AG08396 (cell line): Measurements from ENCODE around the gene KLF1.
"Not testable (repeated sequence)": the region's sequence is repeated elsewhere in the genome, so short reads cannot be mapped to it uniquely, and the experiment has no call there.

ENCODE experiments used
- DNase-seq: peaks from one replicate; pipeline ENCODE4 v3.0.0; 2012; ENCODE audit warnings: low spot score, mixed read lengths

KLF1 gene

DNA sequence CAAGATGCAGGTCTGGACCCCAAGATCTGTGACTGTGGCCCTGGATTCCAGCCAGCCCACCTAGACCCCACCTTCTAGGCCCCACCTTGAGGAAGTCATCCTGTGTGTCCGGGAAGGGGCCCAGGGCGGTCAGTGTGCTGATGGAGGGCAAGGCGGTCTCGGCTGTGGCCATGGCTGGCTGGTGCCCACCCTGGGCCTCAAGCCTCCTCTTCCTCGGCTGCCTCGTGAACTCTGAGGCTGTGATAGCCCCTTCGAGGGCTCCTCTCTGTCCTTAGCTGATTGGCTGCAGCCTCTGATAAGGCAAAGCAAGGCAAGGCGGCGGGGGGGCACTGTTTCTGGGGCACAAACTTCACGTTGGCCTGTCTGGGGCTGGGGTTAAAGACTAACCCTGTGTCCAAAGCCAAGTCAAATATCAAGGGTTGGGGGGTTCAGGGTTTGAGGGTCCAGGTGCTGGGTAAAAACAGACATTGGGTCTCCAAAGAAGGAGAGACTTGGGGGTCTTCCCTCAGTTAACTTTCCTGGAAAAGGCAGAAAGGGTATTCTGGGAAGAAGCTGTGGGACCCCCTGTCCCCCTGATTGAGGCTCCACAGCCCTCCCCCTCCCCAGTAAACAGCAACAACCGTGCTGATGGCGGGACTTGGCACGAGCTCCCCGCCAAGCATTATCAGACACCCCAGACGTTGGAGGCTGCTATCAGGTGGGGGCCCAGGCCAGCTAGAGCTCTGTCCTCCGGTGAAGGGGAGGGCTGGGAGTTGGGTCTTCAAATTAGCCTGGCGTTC, at the start of gene KLF1:
Gene KLF1 (minus strand): TSS at position 233 of the 779 bp plus-strand sequence. CDS start 61 bp downstream, at position 172.
- DNase-seq, result no peak

DNA sequence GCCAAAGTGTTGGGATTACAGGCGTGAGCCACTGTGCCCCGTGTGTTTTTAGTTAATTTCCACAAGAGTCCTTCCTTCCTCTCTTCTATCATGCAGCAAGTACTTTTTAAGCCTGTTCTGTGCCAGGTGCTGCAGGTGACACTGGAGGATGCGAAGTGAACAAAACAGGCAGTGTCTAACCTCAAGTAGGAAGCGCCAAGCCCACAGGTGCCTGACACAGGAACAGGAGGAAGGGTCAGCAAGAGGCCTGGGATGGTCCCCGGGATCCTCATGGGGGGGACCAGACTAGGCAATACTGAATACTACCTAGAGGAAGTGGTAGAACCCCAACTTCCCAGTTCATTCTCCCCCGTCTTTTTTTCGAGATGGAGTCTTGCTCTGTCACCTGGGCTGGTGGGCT, 49.6 kb upstream of the KLF1 start:
- DNase-seq, result no peak

DNA sequence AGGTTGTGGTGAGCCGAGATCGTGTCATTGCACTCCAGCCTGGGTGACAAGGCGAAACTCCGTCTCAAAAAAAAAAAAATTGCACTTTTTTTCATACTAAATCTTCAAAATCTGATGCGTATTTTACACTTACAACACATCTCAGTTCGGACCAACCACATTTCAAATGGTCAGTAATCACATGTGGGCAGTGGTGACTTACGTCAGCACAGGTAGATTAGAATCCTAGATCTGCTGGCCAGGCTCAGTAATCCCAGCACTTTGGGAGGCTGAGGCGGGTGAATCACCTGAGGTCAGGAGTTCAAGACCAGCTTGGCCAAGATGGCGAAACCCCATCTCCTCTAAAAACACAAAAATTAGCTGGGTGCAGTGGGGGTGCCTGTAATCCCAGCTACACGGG, 48.1 kb upstream of the KLF1 start:
- DNase-seq, result no peak

DNA sequence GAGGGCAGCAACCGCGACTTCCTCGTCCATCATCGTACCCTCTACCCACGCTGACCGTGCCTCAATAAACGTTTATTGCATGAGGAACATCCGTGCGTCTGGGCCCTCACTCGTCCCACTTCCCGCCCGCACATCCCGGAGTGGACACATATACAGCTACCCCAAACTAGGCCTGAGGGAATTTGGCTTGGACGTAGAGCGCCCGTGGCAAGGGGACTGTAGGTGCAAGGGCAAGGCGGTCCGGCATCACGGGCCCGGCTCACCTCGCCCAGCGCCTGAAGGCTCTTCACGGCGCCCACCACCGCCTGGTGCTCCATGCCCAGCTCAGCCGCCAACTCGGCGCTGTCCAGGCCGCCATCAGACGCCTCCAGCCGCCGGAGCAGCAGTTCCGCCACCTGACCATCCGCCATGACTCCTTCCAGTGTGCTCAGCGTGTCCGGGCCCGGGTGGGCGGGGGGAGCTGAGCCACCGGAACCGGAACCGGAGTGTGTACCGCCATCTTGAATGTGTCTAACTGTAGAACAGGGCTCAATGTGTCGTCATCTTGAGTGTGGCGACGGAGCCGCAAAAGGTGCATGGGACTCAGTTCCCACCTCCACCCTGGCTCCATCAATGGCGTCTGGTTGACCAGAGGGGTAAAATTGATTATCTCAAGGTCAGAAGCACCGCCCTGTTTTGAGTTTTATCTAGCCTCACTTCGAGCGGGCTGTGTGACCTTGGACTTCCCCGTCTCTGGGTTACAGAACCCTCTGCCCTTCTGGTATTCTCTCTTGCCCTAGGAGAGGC, 46.5 kb upstream of the KLF1 start, which contains the start of gene FARSA:
Gene FARSA (minus strand): TSS at position 425 of the 786 bp plus-strand sequence. CDS start 15 bp downstream, at position 410.
- peak; percentile 93 for DNase-seq

DNA sequence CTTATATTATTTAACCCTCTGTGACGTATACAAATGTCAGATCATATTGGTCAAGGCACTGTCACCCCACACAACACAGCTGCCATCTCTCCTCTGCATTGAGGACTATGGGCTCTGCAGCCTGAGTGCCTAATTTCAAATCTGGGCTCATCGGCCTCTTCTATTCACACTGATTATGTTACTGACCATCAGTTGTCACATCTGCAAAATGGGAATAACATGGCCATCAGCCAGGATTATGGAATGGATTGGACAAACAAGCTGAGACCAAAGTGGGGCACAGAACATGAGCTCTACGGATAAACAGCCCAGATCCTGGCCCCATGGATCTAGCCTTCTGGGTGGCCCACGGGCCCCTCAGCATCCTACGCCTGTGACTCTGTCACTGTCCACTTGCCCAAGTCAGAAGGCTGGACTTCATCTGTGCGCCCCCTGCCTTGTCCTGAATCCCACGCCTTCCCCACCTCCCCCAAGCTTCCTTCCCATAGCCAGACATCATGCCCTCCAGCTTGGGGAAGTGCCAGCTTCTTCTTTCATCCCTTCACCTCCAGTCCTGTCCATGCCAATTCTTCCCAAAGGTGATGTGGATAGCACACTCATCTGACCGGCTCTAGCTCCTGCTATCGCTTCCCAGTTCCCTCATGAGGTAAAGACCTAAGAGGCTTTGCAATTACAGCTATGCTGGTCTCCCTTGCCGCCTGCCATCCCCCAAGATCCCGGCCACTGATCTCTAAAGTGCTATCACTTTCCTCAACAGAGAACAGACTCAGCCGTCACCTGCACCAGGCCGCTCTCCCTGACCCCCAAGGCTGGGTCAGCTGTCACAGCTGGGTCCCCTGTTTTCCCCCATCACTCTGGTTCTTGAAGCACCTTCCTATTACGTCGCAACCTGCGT, 45.6 kb upstream of the KLF1 start:
- no peak for DNase-seq

DNA sequence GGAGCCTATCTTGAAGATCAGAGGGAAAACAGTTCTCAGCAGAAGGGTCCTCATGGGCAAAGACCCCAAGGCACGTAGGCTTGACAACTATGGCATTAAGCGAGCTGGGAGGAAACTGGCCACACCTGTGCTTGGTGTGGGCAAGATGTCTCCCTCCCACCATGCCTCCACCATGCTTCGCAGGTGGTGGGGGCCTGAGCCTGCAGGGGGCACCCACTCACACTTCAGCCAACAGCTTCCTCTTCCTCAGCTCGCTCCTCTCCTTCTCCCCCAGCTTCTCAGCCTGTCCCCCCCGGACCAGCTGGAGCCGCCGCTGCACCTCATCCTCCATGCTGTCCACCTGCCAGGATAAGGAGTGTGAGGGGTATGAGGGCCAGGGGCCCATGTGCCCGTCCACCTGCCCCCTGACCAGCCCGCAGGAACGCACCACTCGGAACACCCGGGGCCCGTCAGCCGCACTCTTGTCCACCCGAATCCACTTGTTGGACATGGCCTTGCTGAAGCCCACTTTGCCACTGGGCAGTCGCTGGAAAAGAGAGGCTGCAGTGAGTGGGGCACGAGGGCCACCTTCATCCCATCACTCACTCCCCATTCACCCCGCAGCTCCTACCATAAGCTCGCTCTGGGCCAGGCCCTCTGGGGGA, 43.1 kb upstream of the KLF1 start:
- no peak for DNase-seq

DNA sequence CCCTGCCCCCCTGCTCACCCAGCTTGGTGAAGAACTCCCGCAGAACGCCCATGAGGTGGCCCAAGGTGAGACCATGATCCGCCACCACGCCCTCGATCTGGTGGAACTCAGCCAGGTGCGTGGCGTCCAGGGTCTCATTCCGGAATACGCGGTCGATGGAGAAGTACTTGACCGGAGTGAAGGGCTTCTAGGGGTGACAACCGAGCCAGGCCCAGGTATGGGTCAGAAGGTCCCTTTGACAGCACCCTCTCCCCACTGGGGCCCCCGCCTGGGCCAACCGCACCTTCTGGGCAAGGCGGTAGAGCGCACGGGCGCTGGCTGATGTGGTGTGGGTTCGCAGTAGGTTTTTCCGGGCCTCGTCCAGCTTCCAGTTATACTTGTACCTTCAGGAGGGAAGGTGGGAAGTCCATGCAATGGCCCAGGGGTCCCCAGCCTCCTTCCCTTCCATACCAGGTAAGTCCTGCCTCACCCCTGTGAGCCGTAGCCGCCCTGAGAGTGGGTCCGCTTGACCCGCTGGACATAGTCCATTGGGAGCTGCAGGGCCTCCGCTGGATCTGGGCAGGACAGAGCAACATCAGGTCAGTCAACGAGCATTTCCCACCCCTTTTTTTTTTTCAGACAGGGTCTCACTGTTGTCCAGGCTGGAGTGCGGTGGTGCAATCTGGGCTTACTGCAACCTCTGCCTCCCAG, 37.8 kb upstream of the KLF1 start:
- DNase-seq, result no peak

DNA sequence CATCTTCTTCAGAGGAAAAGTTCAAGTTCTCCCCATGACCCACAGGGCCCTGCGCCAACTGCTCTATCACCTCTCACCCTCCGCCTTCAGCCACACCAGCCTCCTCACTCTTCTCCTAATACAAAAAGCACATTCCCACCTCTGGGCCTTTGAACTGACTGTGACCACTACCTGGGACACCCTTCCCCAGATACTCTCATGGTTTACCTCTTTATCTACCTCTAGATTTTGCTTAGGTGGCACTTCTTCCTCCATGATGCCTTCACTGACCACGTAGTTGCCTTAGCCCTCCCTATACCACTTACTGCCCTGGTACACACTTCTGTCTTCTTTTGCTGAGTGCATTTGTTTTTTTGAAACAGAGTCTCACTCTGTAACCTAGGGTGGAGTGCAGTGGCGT, 36.0 kb upstream of the KLF1 start:
- no peak for DNase-seq

DNA sequence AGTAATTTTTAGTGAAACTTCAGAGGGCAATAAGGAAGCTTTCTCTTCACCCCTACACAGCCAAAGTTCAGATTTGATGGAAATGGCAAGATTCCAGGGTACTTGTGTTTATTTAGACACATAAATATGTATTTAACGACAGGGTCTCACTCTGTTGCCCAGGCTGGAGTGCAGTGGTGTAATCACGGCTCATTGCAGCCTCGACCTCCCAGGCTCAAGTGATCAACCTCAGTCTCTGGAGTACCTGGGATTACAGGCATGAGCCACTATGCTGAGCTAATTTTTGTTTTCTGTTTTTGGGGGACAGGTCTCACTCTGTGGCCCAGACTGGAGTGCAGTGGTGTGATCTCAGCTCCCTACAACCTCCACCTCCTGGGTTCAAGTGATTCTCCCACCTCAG, 34.0 kb upstream of the KLF1 start:
- no peak for DNase-seq

DNA sequence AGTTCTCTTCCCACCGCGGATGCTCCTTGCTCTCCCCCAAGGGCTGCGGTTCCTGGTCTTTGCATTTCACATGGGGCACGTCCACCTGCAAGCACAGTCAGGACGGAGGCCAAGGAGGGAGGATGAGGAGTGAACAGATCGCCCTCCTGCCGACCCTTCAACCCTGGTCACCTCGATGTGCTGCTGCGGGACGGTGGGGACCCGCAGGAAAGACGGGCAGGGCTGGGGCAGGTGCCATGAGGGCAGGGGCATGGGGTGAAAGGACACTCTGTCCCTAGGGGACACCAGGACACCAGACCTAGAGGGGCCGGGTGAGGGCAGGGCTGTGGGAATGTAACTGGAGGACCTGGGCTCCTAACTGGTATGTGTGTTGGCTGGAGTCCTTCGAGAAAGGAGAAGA, 31.3 kb upstream of the KLF1 start:
- DNase-seq, result no peak

DNA sequence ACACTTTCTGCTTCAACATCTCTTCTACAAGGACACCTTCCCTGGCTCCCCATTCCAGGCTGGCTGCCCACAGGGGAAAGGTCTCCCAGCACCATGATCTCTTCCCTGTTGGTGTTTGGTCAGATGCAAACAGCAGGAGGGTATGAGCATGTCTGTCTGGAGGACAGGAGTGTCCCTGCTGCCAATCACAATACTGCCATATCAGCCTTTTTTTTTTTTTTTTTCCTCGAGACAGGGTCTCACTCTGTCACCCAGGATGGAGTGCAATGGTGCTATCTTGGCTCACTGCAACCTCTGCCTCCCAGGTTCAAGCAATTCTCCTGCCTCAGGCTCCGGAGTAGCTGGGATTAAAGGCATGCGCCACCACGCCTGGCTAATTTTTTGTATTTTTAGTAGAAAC, 28.9 kb upstream of the KLF1 start:
- DNase-seq, result not testable (repeated sequence)

DNA sequence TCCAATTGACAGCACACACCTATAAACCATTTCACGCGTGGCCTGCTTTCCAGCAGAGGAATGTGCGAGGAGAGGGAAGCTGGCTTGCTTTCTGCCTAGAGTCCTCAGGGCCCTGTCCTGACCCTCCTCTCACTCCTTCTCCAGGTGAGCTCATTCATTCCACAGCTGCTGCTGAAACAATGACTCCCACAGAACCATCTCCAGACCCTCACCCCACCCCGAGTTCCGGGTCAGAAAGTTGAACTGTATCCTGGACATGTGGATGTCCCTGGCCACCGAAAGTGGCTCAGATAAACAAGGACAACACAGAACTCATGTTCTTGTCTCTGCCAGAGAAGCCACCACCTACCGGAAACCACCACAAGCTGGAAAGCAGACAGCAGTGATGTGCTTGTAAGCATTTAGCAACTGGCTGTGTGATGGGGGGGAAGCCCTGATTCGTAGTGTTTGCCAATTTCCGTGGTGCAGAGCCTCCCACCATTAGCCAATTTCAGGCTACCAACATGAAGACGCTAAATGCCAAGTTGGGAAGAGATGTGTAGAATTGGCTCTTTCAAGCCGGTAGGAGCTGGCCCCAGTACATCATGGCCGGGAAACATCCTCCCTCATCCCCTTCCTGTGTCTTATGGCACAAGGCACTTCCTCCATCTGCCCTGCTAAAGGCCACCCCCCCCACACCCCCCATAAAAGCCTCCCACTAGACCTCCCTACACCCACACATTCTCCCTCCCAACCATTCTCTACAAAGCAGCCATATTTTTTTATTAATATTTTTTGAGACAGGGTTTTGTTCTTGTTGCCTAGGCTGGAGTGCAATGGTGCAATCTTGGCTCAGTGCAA, 27.1 kb upstream of the KLF1 start:
- no peak for DNase-seq

DNA sequence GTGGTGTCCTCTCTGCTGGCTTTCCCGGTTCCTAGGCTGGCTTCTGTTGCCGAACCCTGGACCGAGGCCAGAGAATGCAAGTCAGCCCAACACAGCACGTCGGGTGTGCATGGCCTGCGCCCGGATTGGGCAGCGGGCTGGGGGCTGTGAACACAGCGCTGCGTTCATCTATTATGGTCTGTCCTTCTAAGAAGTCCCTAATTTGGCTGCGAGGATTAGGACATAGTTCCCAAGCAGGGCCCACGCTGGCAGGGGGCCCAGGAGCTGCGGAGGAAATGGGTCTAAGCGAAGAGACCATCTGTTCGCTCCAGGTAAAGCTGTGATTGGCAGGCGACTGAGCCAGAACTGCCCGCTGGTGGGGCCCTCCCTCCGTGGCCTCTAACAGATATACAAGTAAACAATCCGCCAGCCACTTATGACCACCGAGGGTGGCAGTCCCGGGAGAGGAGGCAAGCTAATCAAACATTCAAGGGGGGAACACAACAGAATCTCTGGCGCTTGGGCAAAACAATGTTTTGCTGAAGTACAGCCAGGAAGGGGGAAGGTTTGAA, 26.1 kb upstream of the KLF1 start:
- peak; percentile 73 for DNase-seq

DNA sequence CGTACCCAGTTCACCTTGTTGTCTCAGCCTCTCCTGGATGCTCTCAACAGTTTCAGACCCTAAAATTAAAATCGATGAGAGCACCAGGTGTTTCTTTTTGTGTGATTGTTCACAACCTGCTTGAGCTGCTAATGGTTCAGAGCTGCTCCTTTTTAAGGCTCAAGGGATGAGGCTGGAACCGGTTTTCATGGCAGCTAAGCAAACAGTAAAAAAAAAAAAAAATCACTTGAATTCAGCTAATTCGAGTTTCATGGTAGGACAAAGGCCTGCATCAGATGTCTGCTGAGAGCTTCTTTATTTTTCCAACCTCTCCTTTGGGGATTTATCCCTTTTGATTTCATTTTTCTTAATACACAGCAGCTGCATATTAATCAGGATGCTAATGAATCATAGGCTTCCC, 25.6 kb upstream of the KLF1 start:
- DNase-seq, result no peak

DNA sequence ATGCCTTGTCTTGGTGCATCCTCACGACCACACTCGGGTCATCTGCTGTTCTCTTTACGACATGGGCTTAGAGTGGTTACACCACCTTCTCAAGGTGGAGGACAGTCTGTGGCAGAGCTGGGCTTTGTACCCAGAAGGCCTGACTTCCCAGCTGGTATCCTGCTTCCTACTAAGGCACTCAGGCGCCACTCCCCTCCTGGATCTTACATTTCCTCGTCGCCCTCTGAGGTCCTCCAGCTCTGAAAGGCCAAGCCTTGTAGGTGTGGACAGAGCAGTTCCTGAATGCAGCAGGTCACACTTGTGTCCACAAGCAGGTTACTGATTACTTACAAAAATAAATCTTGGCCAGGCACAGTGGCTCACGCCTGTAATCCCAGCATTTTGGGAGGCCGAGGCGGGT, 20.2 kb upstream of the KLF1 start:
- no peak for DNase-seq

DNA sequence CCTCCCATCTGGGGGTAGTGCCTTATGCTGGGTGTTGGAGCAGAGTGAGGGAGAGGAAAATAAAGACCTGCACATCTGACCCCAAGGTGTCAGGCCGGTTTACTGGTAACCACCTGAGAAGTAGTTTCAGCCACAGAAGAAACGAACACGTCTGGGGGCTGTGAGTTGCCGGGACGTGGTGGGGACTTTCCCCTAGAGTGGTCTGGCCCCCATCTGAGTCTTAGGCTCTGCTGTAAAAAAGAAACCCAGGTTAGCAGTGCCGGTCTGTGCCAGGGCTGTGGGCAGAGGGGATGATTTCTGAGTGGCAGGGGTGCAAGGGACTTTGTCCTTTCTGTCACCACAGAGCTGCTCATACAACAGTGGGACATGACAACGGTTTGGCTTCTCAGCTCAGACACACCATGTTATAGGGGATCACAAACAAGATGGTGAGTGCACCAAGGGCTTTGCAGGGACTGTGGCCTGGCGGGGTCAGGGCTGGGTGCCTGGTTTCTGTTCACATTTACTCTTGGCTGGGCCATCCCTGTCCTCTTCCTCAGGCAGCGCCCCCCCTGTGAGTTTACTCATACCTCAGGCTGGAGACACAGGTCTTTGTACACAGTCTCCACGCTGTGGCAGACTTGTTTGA, 13.0 kb upstream of the KLF1 start:
- no peak for DNase-seq

DNA sequence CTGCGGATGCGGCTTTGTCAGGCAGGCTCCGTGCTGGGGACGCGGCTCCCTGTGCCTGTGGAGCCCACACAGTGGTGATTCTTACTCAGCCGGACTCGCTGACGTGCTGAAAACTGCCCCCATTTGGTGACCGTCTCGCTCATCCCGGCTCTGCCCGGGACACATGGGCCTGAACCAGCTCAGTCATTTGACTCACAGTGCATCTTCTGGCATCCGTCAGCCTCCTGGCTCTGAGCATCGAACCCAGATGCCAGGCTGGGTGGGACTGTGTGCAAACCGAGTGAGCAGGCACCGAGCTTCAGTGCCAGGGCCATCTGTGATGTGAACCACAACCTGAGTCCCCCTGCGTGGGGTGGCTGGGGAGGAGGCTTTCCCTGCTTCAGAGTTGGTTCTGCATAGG, 9.5 kb upstream of the KLF1 start:
- DNase-seq, result no peak

DNA sequence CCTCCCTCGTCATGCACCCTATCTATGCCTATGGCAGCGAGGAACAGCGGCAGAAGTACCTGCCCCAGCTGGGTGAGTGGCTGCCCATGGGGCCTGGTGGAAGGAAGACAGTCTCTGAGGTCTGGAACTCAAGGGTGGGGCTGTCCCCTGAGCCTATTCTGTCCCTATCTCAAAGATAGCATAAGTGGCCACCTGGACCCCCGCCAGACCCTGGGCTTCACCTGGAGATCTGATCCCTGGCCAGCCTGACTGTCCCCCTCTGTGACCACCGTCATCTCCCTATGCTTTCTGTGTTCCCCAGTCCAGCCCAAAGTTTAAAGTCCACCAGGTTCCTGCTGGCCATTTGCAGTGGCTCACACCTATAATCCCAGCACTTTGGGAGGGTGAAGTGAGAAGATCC, 6.6 kb upstream of the KLF1 start:
- no peak for DNase-seq

DNA sequence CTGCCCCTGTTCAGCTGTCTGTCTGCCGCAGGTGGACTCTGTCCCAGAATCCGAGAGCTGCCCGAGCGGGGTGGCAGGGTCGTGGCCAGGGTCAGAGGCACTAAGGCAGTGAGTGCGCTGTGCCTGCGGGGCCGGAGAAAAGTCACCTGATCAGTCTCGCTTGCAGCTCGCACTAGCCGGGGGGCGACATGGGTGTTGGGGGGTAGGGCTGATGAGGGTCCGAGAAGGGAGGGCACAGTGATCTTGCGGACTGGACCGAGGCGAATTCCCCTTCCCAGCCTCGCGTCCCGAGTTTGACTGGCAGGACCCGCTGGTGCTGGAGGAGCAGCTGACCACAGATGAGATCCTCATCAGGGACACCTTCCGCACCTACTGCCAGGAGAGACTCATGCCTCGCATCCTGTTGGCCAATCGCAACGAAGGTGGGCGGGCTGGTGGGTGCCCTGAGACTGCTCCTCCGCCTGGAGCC, 4.6 kb upstream of the KLF1 start:
- no peak for DNase-seq
